GM19351 (cell line): ENCODE measurements around the gene PTPRE.

Experiments
- ATAC-seq: cut with Tn5 transposase; IDR thresholded peaks from one replicate; pipeline ENCODE4 v1.9.1; 2021; ENCODE audit warnings: mild to moderate bottlenecking, moderate library complexity; ENCODE audit not compliant: unreplicated experiment

PTPRE gene

DNA sequence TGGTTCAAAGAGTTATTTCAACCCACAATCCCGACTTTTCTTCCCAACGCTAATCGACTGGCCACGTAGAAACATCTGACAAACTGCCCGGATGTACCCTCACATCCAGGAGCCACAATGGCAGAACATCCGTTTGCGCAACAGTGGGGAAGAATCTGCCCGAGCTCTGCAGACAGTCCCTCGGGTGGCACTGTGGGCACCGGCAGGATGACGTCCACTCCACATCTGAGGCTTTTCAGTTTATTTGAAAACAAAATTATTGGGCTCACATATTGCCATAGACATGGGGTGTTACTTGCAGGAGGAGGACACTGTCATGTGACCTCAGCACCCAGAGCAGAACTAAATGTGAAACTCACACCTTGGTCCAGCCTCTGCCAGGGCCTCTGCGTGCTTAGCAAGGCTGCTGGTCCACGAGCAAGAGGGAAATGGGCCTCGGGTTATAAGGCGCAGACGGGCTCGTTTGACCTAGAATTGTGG is 135.3 kb downstream of the PTPRE start:
- ATAC-seq: no peak

DNA sequence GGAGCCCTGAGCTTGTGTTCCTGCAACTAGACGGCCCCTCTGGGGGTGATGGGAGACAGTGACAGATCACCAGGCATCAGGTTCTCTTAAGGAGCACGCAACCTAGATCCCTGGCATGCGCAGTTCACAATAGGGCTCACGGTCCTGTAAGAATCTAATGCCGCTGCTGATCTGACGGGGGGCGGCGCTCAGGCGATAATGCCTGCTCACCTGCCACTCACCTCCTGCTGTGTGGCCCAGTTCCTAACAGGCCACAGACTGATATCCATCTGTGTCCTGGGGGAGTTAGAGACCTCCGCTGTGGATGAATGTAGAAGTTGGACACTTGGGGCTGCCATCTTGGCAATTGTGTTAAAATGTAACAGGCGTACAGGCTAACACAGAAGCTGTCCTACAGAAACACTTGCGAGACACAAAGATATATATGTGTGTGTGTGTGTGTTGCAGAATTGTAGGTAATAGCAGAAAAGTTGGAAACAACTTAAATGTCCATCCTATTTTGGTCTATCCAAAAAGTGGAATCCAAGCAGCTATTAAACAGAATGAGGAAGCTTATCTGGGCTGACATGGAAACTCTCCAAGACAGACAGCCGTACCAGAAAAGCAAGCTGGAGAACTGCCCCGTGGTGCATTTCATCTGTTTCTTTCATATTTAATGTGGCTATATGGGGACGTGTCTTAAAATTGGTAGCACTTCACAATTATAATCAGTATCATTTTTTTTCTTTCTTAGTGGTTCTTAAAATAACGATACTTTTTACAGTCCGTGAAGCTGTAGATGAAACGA is 136.5 kb downstream of the PTPRE start:
- no peak for ATAC-seq

DNA sequence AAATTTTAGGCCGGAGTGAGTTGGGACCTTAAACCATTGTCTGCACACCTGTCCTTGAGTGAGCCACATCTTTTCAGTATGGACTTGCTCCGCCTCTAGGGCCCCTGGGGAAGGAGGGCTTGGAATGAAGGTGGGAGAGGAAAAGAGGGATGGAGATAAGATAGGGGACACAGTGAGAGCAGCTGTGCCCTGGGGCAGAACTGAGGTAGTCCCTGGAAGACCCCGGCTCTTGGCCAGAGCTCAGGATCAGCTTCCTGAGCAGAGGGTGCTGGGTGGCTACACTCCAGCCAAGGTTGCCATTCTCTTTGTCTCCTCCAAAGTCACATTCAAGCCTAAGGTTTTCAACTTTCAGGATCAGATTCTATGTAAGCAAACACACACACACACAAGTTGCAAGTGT is 137.3 kb downstream of the PTPRE start:
- ATAC-seq: no peak

DNA sequence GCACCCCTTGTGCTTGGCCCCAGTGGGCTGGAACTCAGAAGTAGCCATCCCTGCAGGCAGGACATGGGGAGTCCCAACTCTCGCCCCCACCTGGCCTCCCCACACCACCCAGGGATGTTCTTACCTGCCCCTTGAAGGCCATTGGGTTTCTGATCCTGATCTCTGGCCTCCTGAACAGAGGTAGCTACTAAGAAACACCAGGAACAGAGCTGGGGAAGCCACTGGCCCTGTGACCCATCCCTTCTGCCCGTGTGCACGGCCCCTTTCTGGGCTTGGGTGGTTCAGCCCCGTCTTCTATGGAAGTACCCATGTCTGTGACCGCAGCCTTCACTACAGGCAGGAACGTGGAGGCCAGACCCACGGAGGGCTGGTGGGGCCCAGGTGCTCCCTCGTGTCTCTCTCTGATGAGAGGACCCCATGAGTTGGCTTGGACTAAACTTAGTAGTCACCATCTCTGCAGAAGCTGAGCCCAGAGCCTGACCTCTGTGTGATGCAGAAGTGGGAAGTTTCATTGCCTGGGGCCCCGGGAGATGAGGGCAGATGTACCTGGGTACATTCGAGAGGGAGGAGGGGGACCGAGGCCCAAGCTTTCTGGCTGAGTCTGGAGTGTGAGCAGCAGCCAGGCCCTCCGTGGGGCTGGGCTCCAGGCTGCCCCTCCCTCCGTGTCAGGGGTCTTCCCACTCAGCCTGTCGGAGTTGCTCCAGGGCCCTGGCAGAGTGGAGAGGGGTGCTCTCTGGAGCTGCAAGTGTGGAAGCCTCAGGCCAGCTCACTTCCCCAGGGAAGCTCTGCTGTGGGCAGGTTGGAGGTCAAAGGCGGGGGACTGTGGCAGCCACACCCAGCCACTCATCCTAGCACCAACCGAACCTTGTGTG is 138.3 kb downstream of the PTPRE start:
- no peak for ATAC-seq

DNA sequence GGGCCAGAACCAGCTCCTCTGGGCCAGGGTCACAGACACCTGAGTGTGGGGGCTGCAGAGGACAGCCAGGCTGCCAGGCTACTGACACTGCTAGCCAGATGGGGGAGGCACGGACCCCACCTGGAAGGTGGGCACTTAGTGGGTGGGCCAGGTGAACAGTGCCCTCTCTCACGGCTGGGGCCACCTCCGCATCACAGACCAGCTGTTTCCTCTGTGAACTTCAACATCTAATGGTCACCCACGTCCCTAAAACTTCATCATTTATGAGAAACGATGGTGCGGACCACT is 138.9 kb downstream of the PTPRE start:
- no peak for ATAC-seq

DNA sequence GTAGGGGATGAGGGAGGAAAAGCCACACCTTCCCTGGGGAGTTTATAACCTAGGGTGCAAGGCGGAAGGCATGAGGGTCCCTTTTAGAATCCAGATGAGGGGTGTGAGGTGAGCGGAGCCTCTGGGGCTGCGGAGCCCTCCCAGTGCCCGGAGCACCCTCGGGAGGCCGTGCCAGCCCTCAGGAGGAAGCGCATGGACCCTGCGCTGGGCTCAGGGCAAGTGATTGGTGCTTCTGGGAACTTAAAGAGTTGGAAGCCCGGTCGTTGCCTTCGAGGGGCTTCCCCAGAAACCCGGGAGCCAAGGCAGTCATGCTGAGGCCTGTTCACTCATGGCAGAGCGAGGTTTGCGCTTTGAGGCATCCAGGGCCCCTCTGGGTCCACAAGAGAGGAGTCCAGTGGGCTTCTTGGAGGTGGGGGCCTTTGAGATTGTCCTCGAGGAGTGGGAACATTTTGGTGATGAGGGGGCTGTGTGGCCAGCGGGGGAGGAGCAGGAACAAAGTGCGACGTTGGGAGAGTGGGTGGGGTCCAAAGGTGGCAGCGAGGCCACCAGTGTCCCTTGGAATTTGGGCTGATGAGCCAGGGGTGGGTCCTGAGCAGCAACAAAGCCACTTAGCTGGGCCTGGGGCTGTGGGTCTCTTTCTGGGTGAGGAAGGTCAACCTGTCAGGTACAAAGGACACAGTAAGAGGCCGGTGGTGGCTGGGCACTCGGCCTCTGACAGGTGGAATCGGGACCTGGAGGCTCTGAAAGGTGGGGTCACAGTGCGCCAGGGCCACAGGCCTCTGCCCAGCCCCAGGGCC is 139.5 kb downstream of the PTPRE start:
- ATAC-seq: no peak

DNA sequence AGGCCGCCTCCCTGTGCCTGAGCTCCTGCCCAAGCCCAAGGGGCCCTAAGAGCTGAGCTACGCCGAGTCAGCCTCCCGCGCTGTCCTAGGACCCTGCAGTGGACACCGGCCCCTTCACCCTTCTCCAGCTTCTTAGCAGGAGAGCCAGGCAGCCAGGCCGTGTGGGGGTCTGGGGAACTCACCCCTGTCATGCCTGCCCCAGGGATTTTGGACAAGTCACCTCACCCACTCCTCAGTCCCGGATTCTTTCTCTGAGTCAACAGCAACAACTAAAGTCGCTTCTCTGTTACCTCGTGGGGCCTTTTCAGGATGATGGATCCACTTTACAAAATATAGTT is 140.0 kb downstream of the PTPRE start:
- peak; percentile 1 for ATAC-seq

DNA sequence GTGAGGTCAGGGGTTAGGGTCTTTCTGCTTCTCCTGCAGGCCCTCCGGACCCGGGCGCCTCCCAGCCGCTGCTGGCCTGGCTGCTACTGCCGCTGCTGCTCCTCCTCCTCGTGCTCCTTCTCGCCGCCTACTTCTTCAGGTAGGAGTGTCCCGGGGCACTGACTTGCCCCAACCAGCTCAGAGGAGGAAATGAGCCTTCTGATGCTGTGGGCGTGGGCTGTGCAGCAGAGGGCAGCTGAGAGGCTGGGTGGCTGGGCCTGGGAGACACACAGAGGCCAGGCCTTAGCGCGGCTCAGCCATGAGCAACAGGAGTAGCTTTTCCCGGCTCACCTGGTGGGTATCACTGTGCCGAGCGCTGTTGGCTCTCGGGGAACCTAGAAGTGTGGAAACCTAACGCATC is 140.4 kb downstream of the PTPRE start:
- peak; percentile 95 for ATAC-seq

DNA sequence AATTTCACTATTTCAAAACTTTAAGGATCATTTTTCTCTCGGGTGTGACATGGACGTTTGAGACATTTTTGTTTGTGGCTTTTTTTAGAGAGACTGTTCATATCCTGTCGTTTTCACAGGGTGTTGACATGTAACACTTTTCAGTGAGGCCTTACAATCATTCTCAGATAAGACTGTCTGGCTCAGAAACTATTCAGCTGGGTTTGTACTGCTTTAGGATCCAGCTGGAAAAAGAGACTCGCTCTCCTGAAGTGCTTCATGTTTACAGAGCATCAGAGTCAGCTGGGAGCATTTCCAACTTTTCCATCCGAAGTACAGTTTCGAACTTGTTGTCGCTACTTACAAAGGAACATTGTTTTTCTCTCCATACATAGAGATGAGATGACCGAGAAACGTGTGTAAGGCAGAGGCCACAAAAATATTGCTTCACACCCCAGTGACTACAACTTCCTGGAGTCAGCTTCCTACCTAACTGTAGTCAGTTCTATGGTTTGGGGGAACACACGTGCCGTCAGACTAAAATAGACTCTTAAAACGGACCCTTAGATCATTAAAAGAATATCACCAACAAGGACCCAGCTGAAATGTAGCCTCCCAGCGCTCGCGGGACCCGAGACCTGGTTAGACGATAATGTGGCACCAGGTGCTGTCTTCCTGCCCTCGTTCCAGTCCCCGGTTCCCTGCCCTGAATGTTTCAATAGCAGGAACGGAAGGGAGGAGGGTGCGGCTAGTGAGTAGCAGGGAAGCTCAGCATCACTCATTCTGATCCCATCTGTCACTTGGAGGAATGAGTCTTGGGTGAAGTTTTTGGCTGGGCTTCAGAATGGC is 141.3 kb downstream of the PTPRE start:
- ATAC-seq: peak; percentile 33

DNA sequence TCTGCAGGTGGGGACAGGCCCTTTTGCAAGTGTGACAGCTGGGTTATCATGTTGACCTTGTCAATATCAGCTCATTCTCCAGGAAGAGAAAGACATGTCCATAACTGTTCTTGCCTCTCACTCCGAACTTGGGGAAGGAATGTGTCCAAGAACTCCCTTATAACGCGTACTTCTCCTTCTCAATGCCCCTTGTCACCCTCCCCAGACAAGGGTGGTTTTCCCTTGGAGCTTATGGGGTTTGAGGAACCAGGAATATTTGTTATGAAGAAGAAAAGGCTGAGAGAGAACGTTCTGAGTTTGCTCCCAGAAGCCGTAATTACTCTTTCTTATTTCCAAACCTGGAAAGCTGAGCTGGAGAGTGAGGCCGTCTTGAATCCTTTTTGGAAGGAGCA is 141.9 kb downstream of the PTPRE start:
- ATAC-seq: peak; percentile 1

DNA sequence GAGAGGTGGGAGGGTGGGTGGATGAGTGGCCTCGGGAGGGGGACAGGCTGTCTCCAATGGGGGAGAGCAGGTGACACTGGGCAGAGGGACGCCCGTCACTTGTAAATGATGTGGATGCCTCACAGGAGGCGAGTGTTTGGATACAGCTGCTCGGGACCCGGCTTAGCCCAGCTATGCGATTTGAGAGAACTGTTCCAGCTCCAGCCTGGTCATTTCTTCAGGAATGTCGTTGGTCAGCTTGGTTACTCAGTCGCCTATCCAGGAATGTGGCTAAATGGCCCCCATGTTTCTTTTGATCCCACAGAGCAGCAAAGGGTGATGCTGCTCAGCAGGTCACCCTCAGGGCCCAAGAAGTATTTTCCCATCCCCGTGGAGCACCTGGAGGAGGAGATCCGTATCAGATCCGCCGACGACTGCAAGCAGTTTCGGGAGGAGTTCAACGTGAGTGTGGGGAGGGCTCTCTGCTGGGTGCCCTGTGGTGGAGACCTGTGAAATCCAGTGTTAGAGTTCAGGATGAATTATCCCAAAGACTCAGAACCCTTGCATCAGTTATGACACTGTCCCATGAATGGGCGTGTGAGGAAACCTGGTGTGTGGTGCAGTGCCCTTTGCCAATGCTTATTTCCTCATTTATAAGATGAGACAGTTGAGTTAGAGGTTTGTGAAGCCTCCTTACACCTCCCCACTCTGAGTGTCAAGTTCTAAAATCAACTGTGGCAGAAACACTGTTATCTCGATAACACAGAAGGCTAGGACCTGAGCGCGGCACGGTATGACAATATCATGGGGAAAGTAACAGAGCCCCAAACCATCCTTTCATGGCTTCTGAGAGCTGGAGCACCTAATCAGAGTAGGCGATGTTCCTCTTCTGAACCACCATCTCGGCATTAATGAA is 142.6 kb downstream of the PTPRE start:
- no peak for ATAC-seq

DNA sequence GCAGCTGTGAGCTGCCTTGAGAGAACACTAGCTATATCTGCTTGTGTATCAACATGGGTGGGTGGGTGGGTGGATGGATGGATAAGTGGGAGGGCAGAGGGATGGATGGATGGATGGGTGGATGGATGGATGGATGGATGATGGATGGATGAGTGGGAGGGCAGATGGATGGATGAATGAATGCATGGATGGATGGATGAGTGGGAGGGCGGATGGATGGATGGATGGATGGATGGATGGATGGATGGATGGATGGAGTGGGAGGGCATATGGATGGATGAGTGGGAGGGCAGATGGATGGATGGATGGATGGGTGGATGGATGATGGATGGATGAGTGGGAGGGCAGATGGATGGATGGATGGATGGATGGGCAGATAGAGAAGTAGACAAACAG is 143.2 kb downstream of the PTPRE start:
- no peak for ATAC-seq

DNA sequence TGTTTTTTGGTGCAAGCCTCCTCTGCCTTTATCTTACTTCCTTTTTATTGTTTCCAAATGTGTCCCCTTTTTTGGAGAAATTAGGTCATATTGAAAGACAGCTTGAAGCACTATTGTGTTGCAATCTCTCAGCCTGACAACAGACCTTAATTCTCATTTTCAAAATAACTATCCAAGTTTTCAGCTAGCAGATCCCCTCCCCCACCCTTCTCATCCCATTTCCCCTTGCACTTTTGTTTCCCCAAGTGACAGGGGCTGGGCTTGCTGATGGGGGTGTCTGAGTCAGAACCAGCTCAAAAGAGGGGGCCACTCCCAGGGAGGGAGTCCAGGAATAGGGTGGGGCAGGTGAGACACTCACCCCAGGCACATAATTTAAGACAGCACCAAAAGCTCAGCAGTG is 144.0 kb downstream of the PTPRE start:
- no peak for ATAC-seq

DNA sequence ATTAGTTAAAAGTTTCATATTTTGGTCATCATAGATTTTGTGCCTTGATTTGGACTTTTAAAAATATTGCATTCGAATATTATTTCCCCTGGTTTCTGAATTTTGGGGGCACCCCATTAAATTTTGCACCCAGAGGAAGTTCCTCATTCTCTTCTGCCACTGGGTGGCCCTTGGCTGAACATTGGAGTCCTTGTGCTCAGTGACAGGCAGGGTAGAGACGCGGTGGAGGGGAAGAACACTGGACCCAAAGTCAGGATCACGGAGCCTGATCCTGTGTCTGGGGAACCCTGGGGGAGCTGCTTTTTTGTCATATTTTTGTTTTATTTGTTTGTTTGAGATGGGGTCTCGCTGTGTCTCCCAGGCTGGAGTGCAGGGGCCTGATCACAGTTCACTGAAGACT is 144.6 kb downstream of the PTPRE start:
- ATAC-seq: no peak

DNA sequence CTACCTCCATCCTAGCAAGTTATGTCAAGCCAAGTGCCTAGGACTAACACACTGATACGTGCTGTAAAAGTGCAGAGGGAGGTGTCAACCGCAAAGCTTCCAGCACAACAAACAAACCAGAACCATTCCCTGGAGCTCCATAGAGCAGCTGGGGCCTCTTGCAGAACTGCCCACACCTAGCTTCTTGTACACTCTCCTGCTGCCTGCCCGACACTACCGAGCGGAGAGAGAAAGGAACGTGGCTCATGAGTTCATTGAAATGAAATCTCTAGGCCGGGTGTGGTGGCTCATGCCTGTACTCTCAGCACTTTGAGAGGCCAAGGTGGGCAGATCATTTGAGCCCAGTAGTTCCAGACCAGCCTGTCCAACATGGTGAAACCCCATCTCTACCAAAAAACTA is 145.8 kb downstream of the PTPRE start:
- ATAC-seq: no peak

DNA sequence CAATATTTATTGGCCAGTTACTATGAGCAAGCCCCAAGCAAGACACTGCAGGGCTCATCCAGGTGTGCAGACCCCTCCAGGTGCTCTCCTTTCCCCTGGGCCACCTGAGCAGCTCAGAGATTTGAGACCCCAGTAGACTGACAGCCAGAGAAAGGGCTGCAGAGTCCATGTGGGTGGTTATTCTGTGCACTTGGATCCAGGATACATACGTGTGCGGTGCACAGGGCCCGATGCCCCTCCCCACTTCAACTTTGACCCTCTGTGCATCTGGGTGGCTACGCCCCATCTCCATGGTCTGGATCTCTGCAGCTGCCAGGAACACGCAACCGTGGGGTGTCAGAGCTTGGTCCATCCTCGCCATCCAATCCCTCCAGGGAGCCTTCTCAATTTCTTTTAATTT is 146.5 kb downstream of the PTPRE start:
- no peak for ATAC-seq

DNA sequence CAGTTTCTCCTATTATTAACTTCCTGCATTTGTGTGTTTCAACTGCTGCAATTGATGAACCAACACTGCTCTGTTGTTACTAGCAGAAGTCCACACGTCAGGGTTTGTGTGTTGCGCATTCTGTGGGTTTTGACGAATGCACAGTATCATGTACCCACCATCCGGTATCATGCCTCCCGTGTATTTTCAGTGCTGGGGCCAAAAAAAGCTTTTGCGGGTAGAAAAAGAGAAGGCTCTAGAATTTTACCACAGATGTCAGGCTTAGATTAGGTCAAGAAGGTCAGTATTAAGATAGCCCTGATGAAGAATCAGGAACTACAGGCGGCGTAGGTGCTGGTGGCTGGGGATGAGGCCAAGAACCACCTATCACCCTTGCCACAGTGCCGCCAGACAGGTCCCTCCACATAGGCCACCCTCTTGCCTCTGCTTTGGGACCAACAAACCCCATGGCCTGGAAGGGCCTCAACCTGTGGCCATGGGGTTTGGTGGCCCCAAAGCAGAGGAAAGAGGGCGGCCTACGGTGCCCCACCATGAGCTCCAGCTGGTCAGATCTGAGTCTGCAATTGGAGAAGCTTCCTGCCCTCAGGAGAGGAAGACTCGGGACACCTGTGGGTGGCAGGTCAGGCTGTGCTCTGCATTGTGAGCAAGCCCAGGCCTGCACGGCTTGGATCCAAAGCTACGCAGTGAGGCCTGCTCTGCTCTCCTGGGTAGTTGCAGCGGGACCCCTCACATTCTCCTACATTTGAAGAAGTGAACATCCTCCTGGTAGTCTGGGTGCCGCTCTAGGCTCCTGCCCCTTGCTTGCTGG is 147.5 kb downstream of the PTPRE start:
- no peak for ATAC-seq

DNA sequence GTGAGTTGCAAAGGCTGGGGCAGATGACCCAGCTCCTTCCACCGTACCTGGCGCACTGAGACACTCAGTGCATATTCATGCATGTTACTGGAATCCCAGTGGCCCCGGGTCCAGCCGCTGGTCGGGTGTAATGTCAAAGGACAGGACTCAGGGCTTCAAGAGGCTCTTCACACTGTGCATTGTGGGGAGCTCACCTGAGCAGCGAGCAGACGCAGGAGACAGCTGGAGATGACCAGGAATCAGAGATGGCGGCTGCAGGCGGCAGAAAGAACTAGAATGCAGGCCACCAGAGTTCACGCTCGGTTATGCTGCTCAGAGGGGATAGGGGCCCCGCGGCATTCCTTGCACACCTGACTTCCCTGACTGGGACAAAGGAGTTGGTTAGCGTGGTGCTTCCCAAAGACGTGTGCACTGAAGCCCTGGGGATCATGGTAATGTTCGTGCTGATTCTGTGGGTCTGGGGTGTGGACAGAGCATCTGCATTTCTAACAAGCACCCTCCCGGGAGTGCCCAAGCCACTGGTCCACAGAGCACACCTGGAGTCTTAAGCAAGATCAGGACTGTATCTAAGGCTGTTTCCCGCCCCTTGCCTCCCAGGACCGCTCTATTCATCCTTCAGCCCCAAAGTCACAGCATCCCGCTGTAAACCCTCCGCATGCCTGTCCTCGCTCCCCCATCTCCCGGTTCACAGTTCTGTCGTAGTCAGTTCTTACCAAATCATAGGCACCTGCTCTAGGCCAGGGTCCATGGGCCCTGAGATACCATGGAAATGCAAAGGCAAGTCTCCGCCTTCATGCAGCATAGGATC is 148.4 kb downstream of the PTPRE start:
- ATAC-seq: no peak
